Measurements from ENCODE around the gene CKLF. TPM values are rescaled to one million over a fixed set of nuclear protein-coding genes. Genes with fewer than 3 reads are reported as not detected.
"Not testable (repeated sequence)": the region's sequence is repeated elsewhere in the genome, so short reads cannot be mapped to it uniquely, and the experiment has no call there.

CKLF gene
- total RNA-seq, 2 experiments from 2014 or later, result 114 to 126 TPM

DNA sequence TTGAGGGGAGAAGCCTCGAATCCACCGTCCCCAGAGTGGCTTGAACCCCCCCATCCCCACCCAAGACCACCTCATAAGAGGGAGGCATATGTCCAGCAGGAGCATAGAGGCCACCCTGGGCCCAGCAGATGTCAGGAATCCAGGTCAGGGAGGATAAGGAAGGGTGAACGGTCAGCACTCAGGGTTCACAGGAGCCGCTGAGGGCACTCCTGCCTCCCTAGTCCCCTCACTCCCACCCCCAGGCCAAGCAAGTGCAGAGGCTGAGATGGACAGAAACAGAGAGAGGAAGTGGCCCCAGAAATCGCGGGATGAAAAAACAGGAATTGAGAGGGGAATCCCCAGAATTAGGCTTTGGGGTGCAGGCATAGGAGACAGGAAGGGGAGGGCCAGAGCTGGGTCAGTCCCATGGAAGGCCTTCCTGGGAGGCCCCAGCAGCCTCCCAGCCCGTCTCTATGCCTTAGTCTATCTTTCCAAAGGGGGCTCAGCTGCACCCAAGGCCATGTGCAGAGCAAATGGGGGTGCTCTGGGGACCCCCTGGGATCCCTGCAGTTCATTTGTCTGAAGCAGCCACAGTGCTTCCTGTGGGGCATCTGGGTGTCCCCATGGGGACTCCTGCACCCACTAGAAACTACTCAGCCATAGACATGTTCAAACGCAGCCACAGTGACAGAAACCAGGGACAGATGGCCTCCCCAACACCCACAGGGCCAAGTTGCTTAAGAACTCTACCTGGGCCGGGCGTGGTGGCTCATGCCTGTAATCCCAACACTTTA lies 53.8 kb downstream of the CKLF start:
- peaks cover 33% of the 10 kb centered on the region for H3K4me1 Mint-ChIP-seq (ENCODE audit: low read depth)
- H3K36me3 Mint-ChIP-seq (ENCODE audit: low read depth), result peaks cover 9% of the 10 kb centered on the region
- intact Hi-C loops (cut with micrococcal nuclease), result loop anchor here (1.0 kb wide), 2 partner anchors 16 to 44 kb away; no protein-coding TSS in a partner anchor
- peak overlapping the region; percentile 24 for H3K27ac Mint-ChIP-seq
- peaks cover 5% of the 10 kb centered on the region for H3K9me3 Mint-ChIP-seq
- CTCF ChIA-PET, result interaction anchor here (0.8 to 3.4 kb wide), 3 partner anchors 11 to 201 kb away, joined by 3 to 17 read pairs (median 6); no protein-coding TSS in a partner anchor
- peak; percentile 46 for DNase-seq
- no peaks in the 10 kb centered on the region for H3K27me3 Mint-ChIP-seq (ENCODE audit: low read depth)
- peak overlapping the region; percentile 74 for H3K4me3 Mint-ChIP-seq

DNA sequence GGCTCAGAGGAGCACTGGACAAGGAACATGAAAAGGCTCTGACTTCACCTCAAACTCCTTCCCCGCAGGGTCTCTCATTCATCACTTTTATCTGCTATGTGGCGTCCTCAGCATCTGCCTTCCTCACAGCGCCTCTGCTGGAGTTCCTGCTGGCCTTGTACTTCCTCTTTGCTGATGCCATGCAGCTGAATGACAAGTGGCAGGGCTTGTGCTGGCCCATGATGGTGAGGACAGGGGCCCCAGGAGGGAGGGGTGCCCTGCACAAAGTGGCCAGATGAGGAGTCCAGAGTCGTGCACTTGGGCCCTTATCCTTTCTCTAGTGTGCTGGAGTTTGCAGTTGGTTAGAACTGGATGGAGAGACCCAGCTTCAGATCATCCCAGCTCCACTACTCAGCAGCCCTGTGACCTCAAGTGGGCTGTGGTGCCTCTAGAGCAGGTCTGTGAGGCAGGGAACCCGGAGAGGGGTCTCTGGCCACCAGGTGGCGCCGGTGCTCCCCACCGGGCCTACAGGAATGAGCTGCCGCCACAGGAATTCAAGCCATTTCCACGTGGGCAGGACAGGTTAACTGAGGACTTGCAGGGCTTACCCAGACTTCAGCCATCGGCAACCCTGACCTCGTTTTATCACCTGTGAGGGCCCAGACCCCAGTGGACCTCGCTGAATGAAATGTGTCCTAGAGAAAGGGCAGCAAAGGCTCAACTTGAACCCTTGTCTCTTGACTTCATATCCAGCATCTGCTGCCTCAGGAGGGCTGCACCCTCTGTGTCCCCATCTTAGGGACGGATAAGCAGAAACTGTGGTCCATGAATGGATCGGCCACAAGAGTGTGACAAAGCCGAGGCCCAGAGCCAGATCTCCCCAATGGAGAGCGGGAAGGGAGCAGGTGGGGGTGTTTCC lies 56.1 kb downstream of the CKLF start:
- Mint-ChIP-seq H3K27me3 (ENCODE audit: low read depth) (no peaks in the 10 kb centered on the region), H3K9me3 (no peaks in the 10 kb centered on the region), H3K4me3 (no peak overlapping the region), H3K36me3 (ENCODE audit: low read depth) (peaks cover 16% of the 10 kb centered on the region), H3K4me1 (ENCODE audit: low read depth) (peaks cover 33% of the 10 kb centered on the region), H3K27ac (no peak overlapping the region)
- DNase-seq, result peak; percentile 89
- intact Hi-C loops (cut with micrococcal nuclease), result loop anchor here (1.0 kb wide), 6 partner anchors 43 to 265 kb away; partner anchors contain the start of genes CMTM4 and DYNC1LI2
- CTCF ChIA-PET, result interaction anchor here (0.8 to 3.4 kb wide), 41 partner anchors 9 to 264 kb away, joined by 3 to 17 read pairs (median 4); partner anchors contain the start of genes CKLF, CMTM1, NAE1 and TK2

DNA sequence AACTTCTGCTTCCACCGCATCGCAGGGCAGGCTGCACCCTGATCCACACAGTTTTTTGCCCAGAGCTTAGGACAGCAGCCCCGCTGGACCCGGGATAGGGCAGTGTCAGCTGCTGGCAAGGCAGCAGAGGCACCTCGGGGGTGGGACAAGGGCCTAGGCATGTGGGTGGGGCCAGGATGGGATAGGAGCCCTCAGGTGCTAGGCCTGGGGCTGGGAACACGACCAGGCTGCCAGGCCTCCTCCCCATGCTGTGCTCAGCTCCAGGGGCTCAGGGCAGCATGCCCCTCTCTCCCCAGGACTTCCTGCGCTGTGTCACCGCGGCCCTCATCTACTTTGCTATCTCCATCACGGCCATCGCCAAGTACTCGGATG lies 56.7 kb downstream of the CKLF start:
- Mint-ChIP-seq H3K4me3 (no peak overlapping the region), H3K27me3 (ENCODE audit: low read depth) (no peaks in the 10 kb centered on the region), H3K4me1 (ENCODE audit: low read depth) (peaks cover 27% of the 10 kb centered on the region), H3K36me3 (ENCODE audit: low read depth) (peaks cover 16% of the 10 kb centered on the region), H3K9me3 (no peaks in the 10 kb centered on the region), H3K27ac (no peak overlapping the region)
- intact Hi-C loops (cut with micrococcal nuclease), result no loop called here
- CTCF ChIA-PET, result interaction anchor here (0.8 to 3.4 kb wide), 29 partner anchors 9 to 264 kb away, joined by 3 to 17 read pairs (median 4); partner anchors contain the start of genes CKLF and NAE1
- no peak for DNase-seq

DNA sequence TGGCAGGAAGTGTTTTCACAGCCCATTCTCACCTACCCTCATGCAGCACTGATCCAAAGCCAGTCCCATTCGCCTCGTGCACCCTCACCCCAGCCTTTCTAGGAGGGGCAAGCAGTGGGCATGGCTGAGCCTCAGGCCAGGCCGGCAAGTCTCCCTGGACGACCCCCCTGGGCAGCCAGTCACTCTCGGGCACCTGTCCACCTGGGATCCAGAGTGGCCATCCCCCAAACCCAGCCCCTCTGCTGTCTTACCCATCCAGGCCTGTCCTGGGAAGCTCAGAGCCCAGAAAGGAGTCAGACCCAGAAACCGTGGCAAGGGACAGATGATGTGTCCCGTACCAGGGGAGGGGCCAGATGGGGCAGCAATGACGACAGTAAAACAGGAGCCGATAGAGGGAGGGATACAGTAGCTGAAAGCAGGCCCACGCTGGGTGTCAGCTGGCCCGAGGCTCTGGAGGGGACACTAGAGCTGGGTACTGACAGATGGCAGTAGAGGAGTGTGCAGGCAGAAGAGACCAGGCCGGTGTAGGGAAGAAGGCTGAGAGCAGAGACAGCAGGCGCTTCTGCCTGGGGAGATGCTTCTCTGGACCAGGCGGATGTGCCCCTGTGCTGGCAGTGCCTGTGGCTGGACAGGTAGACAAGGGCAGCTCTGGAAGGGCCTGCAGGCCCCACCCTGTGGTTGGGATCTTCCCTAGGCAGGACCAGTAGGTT lies 57.9 kb downstream of the CKLF start:
- no peak for DNase-seq
- no peak overlapping the region for H3K4me3 Mint-ChIP-seq
- no peak overlapping the region for H3K27ac Mint-ChIP-seq
- intact Hi-C loops (cut with micrococcal nuclease), result no loop called here
- CTCF ChIA-PET, result interaction anchor here (0.6 to 2.0 kb wide), 4 partner anchors 10 to 260 kb away, joined by 3 to 8 read pairs (median 4); partner anchors contain the start of gene NAE1
- no peaks in the 10 kb centered on the region for H3K27me3 Mint-ChIP-seq (ENCODE audit: low read depth)
- peaks cover 16% of the 10 kb centered on the region for H3K36me3 Mint-ChIP-seq (ENCODE audit: low read depth)
- H3K4me1 Mint-ChIP-seq (ENCODE audit: low read depth), result peaks cover 27% of the 10 kb centered on the region
- no peaks in the 10 kb centered on the region for H3K9me3 Mint-ChIP-seq

DNA sequence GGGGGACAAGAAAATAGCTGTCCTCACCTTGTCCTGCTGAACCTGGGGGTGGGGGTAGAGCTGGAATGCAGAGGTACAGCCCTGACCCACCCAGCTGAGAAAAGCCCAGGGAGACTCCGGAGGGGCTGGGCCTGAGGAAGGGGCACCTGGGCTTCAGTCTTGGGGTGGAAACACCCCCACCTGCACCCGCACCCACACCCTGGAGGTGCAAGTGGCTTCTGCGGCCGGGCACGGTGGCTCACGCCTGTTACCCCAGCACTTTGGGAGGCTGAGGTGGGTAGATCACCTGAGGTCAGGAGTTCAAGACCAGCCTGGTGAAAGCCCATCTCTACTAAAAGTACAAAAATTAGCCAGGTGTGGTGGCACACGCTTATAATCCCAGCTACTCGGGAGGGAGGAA lies 59.5 kb downstream of the CKLF start:
- Mint-ChIP-seq H3K4me1 (ENCODE audit: low read depth) (peaks cover 17% of the 10 kb centered on the region), H3K36me3 (ENCODE audit: low read depth) (peaks cover 16% of the 10 kb centered on the region)
- H3K9me3 Mint-ChIP-seq; DNase-seq; H3K27me3 Mint-ChIP-seq (ENCODE audit: low read depth); H3K27ac Mint-ChIP-seq; CTCF ChIA-PET; intact Hi-C loops (cut with micrococcal nuclease); H3K4me3 Mint-ChIP-seq: not testable (repeated sequence)

DNA sequence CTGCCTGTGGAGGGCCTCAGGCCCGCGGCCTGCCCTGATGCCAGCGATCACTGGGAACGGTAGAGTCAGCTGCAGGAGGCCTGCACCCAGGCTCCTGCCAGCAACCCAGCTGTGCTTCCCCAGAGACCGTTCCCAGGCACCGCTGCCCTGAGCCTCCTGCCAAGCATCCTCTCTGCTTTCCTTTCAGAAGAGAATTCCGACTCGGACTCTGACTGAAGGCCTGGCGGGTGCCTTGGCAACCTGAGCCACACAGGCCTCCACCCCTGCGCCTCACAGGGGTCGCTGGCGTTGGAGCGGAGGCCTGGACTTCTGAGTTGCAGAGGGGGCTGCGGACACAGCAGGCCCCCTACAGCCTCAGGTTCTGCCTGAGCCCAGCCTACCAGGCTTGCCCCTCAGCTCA lies 60.0 kb downstream of the CKLF start:
- intact Hi-C loops (cut with micrococcal nuclease), result no loop called here
- Mint-ChIP-seq H3K27ac (no peak overlapping the region), H3K4me1 (ENCODE audit: low read depth) (peaks cover 11% of the 10 kb centered on the region), H3K4me3 (no peak overlapping the region), H3K27me3 (ENCODE audit: low read depth) (no peaks in the 10 kb centered on the region), H3K36me3 (ENCODE audit: low read depth) (peaks cover 16% of the 10 kb centered on the region), H3K9me3 (no peaks in the 10 kb centered on the region)
- CTCF ChIA-PET, result no interaction called here
- DNase-seq, result no peak

DNA sequence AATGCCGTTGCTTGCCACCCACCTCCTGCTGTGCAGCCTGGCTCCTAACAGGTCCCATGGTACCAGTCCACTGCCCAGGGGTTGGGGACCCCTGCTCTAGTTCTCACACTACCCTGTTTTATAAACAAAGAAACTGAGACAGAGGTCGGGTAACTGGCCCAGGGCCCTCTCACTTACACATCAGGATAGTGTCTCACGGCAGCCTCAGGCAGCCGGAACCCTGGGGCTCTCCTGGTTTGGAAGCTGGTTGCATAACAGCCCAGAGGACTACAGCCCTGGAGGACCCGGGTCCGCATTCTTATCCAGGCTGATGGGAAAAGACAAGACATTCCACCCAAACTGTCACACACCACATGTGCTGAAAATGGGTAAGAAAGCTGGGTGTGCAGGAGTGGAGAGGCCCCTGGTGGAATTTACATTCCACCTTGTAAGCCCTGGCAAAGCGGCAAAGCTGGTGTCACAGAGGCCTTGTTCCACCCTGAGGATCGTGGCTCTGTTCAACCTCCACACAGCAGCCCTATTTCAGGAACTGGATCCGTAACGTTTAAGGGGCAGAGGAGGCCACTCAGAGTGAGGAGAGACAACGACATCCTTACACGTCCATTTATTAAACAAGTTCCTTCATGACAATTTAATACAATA lies 61.9 kb downstream of the CKLF start:
- intact Hi-C loops (cut with micrococcal nuclease), result no loop called here
- H3K27me3 Mint-ChIP-seq (ENCODE audit: low read depth), result no peaks in the 10 kb centered on the region

More for the DNA sequence above, 61.9 kb downstream of the CKLF start:
- Mint-ChIP-seq H3K36me3 (ENCODE audit: low read depth) (peaks cover 15% of the 10 kb centered on the region), H3K4me1 (ENCODE audit: low read depth) (no peaks in the 10 kb centered on the region), H3K4me3 (no peak overlapping the region), H3K27ac (no peak overlapping the region), H3K9me3 (no peaks in the 10 kb centered on the region)
- CTCF ChIA-PET, result interaction anchor here (1.0 kb wide), 1 partner anchor 51 kb away, joined by 3 read pairs; no protein-coding TSS in a partner anchor
- no peak for DNase-seq

Other genes with a start within 250 kb of the CKLF start
- not detected for gene CDH5, start 185.9 kb upstream of the CKLF start, total RNA-seq
- not detected for gene BEAN1, start 125.3 kb upstream of the CKLF start, total RNA-seq
- 1 to 10 TPM; 5.7 to 5.9 TPM for gene TK2, start 2.5 kb upstream of the CKLF start, total RNA-seq
- gene CMTM1, start 13.9 kb downstream of the CKLF start, total RNA-seq, result 1 to 10 TPM; 4.2 to 8.2 TPM
- not detected for gene CMTM2, start 26.9 kb downstream of the CKLF start, total RNA-seq
- 10 to 100 TPM; 33.7 to 35.3 TPM for gene CMTM3, start 52.1 kb downstream of the CKLF start, total RNA-seq
- 1 to 10 TPM; 4.6 to 4.7 TPM for gene CMTM4, start 144.2 kb downstream of the CKLF start, total RNA-seq
- gene DYNC1LI2, start 199.0 kb downstream of the CKLF start, total RNA-seq, result 10 to 100 TPM; 30.8 to 31.0 TPM
- gene TERB1, start 249.0 kb downstream of the CKLF start, total RNA-seq, result not detected